IMR-90 (cell line): Measurements from ENCODE around the gene GMPR. TPM values are rescaled to one million over a fixed set of nuclear protein-coding genes. Genes with fewer than 3 reads are reported as not detected.
A peak's percentile ranks its signal among the peaks of the same experiment; 100 is the strongest.

Experiments
- ATAC-seq: fragments of 200-7000 bp; cut with Tn5 transposase; 2 replicates; pipeline ENCODE4 v1.9.1; 2020; ENCODE audit warnings: low read depth, mild to moderate bottlenecking, moderate library complexity
- BruUV-seq: library from RNA; stranded (reverse); fragments of 400-500 nt; replicated peaks from 2 replicates; lab custom pipeline; 2021; lab: Mats Ljungman, UMichigan
- CTCF ChIA-PET: fragments of 300-600 bp; formaldehyde crosslinking; extraction: SDS; loops from one replicate; lab custom pipeline; 2021; ENCODE audit warnings: antibody characterized with exemption; lab: Yijun Ruan, JAX
- POLR2A ChIA-PET: fragments of 300-600 bp; sonication (Branson Sonifier 250); formaldehyde crosslinking; loops from one replicate; lab custom pipeline; 2022; ENCODE audit warnings: antibody characterized with exemption; ENCODE audit not compliant: unreplicated experiment; lab: Charles Lee
- DNase-seq: peaks from one replicate; pipeline ENCODE4 v3.0.0; 2013
- H2AFZ ChIP-seq: replicated peaks from 2 replicates; pipeline ENCODE3; 2013; ENCODE audit warnings: low read length, mild to moderate bottlenecking; ENCODE audit not compliant: poor library complexity
- H2AK5ac ChIP-seq: 2 replicates; pipeline ENCODE4 v1.6.1; 2013; ENCODE audit warnings: low read depth, low read length, inconsistent platforms
- H2AK9ac ChIP-seq: replicated peaks from 2 replicates; pipeline ENCODE3; 2013; ENCODE audit warnings: mild to moderate bottlenecking, low read depth, low read length, moderate library complexity; ENCODE audit not compliant: poor library complexity
- H2BK120ac ChIP-seq: 2 replicates; pipeline ENCODE4 v1.6.1; 2013; ENCODE audit warnings: low read depth, low read length, inconsistent platforms
- H2BK15ac ChIP-seq: 3 replicates; pipeline ENCODE4 v1.6.1; 2013; ENCODE audit warnings: low read depth, low read length, inconsistent platforms
- H2BK20ac ChIP-seq: 2 replicates; pipeline ENCODE4 v1.6.1; 2013; ENCODE audit warnings: low read depth, mild to moderate bottlenecking, inconsistent platforms, low read length, moderate library complexity
- H2BK5ac ChIP-seq: 2 replicates; pipeline ENCODE4 v1.6.1; 2013; ENCODE audit warnings: mild to moderate bottlenecking, low read depth, low read length, inconsistent platforms; ENCODE audit not compliant: poor library complexity, severe bottlenecking
- H3K14ac ChIP-seq: replicated peaks from 2 replicates; pipeline ENCODE4 v1.6.1; 2013; ENCODE audit warnings: low read depth, low read length, inconsistent platforms
- H3K18ac ChIP-seq: 2 replicates; pipeline ENCODE4 v1.6.1; 2013; ENCODE audit warnings: low read depth, low read length, control low read depth
- H3K23ac ChIP-seq: 2 replicates; pipeline ENCODE4 v1.6.1; 2013; ENCODE audit warnings: low read depth, low read length, inconsistent platforms
- H3K27ac ChIP-seq: 2 replicates; pipeline ENCODE4 v1.5.1; 2013; ENCODE audit warnings: mild to moderate bottlenecking, control low read depth, low read length; ENCODE audit not compliant: insufficient read depth
- H3K27me3 ChIP-seq: 2 replicates; pipeline ENCODE4 v1.6.1; 2013; ENCODE audit warnings: low read length; ENCODE audit not compliant: control insufficient read depth, insufficient read depth
- H3K36me3 ChIP-seq: 2 replicates; pipeline ENCODE4 v1.6.1; 2013; ENCODE audit warnings: low read length, mixed read lengths; ENCODE audit not compliant: control insufficient read depth, insufficient read depth
- H3K4ac ChIP-seq: 2 replicates; pipeline ENCODE4 v1.6.1; 2013; ENCODE audit warnings: low read depth, low read length, inconsistent platforms
- H3K4me1 ChIP-seq: 2 replicates; pipeline ENCODE4 v1.6.1; 2013; ENCODE audit warnings: low read length, mixed read lengths; ENCODE audit not compliant: control insufficient read depth, insufficient read depth
- H3K4me2 ChIP-seq: 2 replicates; pipeline ENCODE4 v1.6.1; 2013; ENCODE audit warnings: low read depth, mild to moderate bottlenecking, control low read depth, low read length, moderate library complexity
- H3K4me3 ChIP-seq: 2 replicates; pipeline ENCODE4 v1.5.1; 2013; ENCODE audit warnings: low read depth, mild to moderate bottlenecking, control low read depth, low read length, moderate library complexity; ENCODE audit not compliant: insufficient read depth
- H3K56ac ChIP-seq: 2 replicates; pipeline ENCODE4 v1.6.1; 2013; ENCODE audit warnings: low read length, inconsistent platforms; ENCODE audit not compliant: insufficient read depth; ENCODE audit errors: extremely low read depth
- H3K79me1 ChIP-seq, 2 experiments: 2 replicates each; pipeline ENCODE4 v1.6.1; 2013; ENCODE audit warnings: low read length in 2 of 2, inconsistent platforms in 1 of 2, low read depth in 1 of 2
- H3K9ac ChIP-seq: 2 replicates; pipeline ENCODE4 v1.6.1; 2013; ENCODE audit warnings: low read depth, low read length, control low read depth
- H3K9me1 ChIP-seq: 2 replicates; pipeline ENCODE4 v1.6.1; 2013; ENCODE audit warnings: low read length, inconsistent platforms; ENCODE audit not compliant: insufficient read depth
- H3K9me3 ChIP-seq: 2 replicates; pipeline ENCODE4 v1.6.1; 2013; ENCODE audit warnings: low read length; ENCODE audit not compliant: control insufficient read depth, insufficient read depth
- H4K20me1 ChIP-seq: 2 replicates; pipeline ENCODE4 v1.6.1; 2013; ENCODE audit warnings: low read length, inconsistent platforms; ENCODE audit not compliant: insufficient read depth
- H4K5ac ChIP-seq: 2 replicates; pipeline ENCODE4 v1.6.1; 2013; ENCODE audit warnings: mild to moderate bottlenecking, low read depth, low read length, control low read depth
- H4K8ac ChIP-seq, 2 experiments: 2 replicates each; pipeline ENCODE4 v1.6.1; 2013; ENCODE audit warnings: low read depth in 2 of 2, low read length in 2 of 2, control low read depth in 1 of 2, inconsistent platforms in 1 of 2
- H4K91ac ChIP-seq: 2 replicates; pipeline ENCODE4 v1.6.1; 2013; ENCODE audit warnings: low read depth, low read length, inconsistent platforms; ENCODE audit not compliant: insufficient read depth
- MXI1 ChIP-seq: IDR thresholded peaks from 2 replicates; pipeline ENCODE4 v1.6.1; 2012; ENCODE audit warnings: low read depth, mild to moderate bottlenecking, low read length, moderate library complexity, borderline replicate concordance
- RAD21 ChIP-seq: IDR thresholded peaks from 2 replicates; pipeline ENCODE4 v1.6.1; 2012; ENCODE audit warnings: low read length, improper control_type of control experiment
- WGBS, 2 experiments: methylation state at CpG; one replicate each; pipeline versions ENCODE4 v1.1.5 to v1.1.7; 2013; ENCODE audit warnings: missing lambda C conversion rate in 2 of 2; ENCODE audit not compliant: insufficient read length in 1 of 2; ENCODE audit errors: extremely low coverage in 2 of 2; 5-methylcytosine and 5-hydroxymethylcytosine counted together
- dilution Hi-C: fragments of 300-500 bp; cut with HindIII; formaldehyde crosslinking; loops from one replicate; pipeline ENCODE4 v1.14.3; 2018; ENCODE audit warnings: low sequenced_read_pairs; ENCODE audit not compliant: unreplicated experiment
- in situ Hi-C: fragments of 300-500 bp; cut with MboI; formaldehyde crosslinking; loops from 3 replicates; pipeline ENCODE4 v1.14.3; 2019; ENCODE audit warnings: low sequenced_read_pairs, inconsistent platforms, mixed read lengths
- intact Hi-C: fragments of 100-400 bp; cut with micrococcal nuclease; formaldehyde crosslinking; loops from 2 replicates; pipeline ENCODE4 v1.10.0; 2022
- polyA plus RNA-seq, 3 experiments: library from polyadenylated mRNA; depleted of rRNA; stranded (reverse); fragments of >200 nt; gene quantifications; 2 replicates each; pipeline ENCODE4 v1.2.3, GENCODE V29; 2012; ENCODE audit warnings: low replicate concordance in 1 of 3
- total RNA-seq: library from RNA; depleted of rRNA; stranded (reverse); fragments of >200 nt; gene quantifications from 2 replicates; pipeline ENCODE4 v1.2.3, GENCODE V29; 2012
- TF ChIP-seq, protein P1 (sequence below): conservative IDR thresholded peaks from 2 replicates; pipeline ENCODE4 v1.5.1; 2012; ENCODE audit warnings: mild to moderate bottlenecking, low read depth, low read length, improper control_type of control experiment

The GMPR gene
- total and polyA plus RNA-seq, 2 of the 4 experiments (the other 2 are of a cell fraction): 6.3 to 8.6 TPM

DNA sequence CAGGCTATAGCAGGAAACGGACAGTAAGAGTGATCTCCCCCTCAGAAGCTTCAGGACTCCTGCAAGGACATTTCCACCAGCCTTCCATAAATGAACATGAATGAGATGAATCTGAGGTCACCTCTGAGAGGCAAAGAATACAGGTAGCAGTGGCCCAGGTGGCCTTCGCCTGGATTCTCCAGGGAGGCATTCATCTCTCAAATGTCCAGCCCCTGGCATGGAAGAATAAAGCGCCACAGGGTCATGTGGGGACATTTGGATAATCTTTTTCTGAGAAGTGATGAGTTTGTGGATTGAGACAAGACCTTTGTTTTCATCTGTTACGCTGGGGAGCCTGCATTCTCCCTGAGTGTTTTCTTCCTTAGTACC lies 2.9 kb downstream of the GMPR start:
- H3K4ac ChIP-seq: no peak overlapping the region
- no peak overlapping the region for H3K23ac ChIP-seq
- H3K27me3 ChIP-seq: no peaks in the 10 kb centered on the region
- no peak overlapping the region for H2BK5ac ChIP-seq
- H4K20me1 ChIP-seq: peaks cover 9% of the 10 kb centered on the region; the same call in 1 of the 2 replicates
- no peak overlapping the region for H2BK120ac ChIP-seq
- H2AK9ac ChIP-seq: no peak overlapping the region
- POLR2A ChIA-PET: no interaction called here
- no peak overlapping the region for H3K56ac ChIP-seq
- DNase-seq (no peak), ATAC-seq (no peak)
- no TSS peak for BruUV-seq
- no peak overlapping the region for H3K4me2 ChIP-seq
- no peak overlapping the region for H4K91ac ChIP-seq
- peaks cover 18% of the 10 kb centered on the region for H3K4me1 ChIP-seq
- no peak overlapping the region for H2BK15ac ChIP-seq
- dilution Hi-C loops: no loop called here
- H4K8ac ChIP-seq: no peak overlapping the region
- H3K9ac ChIP-seq: no peak overlapping the region
- H3K18ac ChIP-seq: no peak overlapping the region
- H2AFZ ChIP-seq: no peak overlapping the region
- H2AK5ac ChIP-seq: 0 out of 2 replicates have a peak overlapping the region, but pooled peaks have one; percentile 4
- H3K27ac ChIP-seq: no peak overlapping the region
- intact Hi-C loops: no loop called here
- no peaks in the 10 kb centered on the region for H3K36me3 ChIP-seq
- H4K5ac ChIP-seq: no peak overlapping the region
- no peak overlapping the region for H2BK20ac ChIP-seq
- H3K4me3 ChIP-seq: no peak overlapping the region
- CTCF ChIA-PET: interaction anchor here (0.6 to 1.5 kb wide), 2 partner anchors 36 to 43 kb away, joined by 3 read pairs; no protein-coding TSS in a partner anchor
- TF ChIP-seq RAD21: no peak
- TF ChIP-seq, protein P1, sequence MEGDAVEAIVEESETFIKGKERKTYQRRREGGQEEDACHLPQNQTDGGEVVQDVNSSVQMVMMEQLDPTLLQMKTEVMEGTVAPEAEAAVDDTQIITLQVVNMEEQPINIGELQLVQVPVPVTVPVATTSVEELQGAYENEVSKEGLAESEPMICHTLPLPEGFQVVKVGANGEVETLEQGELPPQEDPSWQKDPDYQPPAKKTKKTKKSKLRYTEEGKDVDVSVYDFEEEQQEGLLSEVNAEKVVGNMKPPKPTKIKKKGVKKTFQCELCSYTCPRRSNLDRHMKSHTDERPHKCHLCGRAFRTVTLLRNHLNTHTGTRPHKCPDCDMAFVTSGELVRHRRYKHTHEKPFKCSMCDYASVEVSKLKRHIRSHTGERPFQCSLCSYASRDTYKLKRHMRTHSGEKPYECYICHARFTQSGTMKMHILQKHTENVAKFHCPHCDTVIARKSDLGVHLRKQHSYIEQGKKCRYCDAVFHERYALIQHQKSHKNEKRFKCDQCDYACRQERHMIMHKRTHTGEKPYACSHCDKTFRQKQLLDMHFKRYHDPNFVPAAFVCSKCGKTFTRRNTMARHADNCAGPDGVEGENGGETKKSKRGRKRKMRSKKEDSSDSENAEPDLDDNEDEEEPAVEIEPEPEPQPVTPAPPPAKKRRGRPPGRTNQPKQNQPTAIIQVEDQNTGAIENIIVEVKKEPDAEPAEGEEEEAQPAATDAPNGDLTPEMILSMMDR: no peak
- no peak for TF ChIP-seq MXI1
- in situ Hi-C loops: no loop called here
- no peaks in the 10 kb centered on the region for H3K9me3 ChIP-seq
- peaks cover 5% of the 10 kb centered on the region; the same call in 1 of the 2 replicates for H3K9me1 ChIP-seq
- no peak overlapping the region for H3K14ac ChIP-seq
- H3K79me1 ChIP-seq: no peaks in the 10 kb centered on the region
- no CpG with 5 or more reads among the region's 4 CpGs for WGBS, 2 experiments
